SK-N-MC (cell line): Measurements from ENCODE around the gene MAFB.

Source experiments
- EZH2 ChIP-seq: fragments of 200-600 bp; sonication (generic); IDR thresholded peaks from one replicate; pipeline ENCODE4 v1.6.1; 2017; ENCODE audit warnings: antibody characterized with exemption
- POLR2AphosphoS5 ChIP-seq: IDR thresholded peaks from 2 replicates; pipeline ENCODE4 v1.6.1; 2012; ENCODE audit warnings: mild to moderate bottlenecking, low read depth, low read length, borderline replicate concordance

GRCh38 chr20:40663304-40663790 lies 25.7 kb downstream of the MAFB start:
- TF ChIP-seq EZH2 (no peak), POLR2AphosphoS5 (no peak)
